Measurements from ENCODE around the gene HIGD2A.

HIGD2A gene

DNA sequence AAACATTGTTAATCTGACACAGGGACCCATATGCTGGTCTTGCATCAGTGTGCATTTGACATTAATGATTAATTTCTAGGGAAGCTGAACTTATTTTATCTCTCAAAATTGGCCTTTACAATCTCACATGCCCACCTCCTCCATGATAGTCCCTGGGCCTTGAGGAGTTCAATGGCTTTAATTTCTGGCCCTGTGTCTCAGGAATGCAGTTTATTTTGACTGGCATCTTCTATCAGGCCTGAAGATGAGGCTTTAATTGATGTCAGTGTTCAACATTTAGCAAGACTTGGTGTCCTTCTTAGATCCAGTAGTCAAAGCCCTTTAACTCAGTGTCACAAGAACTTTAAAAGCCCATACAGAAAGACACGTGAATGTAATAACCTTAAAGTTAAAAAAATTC is 38.3 kb downstream of the HIGD2A start:
- no peak overlapping the region for H3K4me3 ChIP-seq (replicated peaks; ENCODE audit: low read depth, low read length)
- DNase-seq (ENCODE audit: low read depth): no peak
- no peak for TF ChIP-seq CTCF (IDR thresholded peaks at IDR 0.05; ENCODE audit: low read length, missing control alignments)

- peak; percentile 37 for DNase-seq (ENCODE audit: low read depth)
Observed at GRCh38 chr5:176427971-176428370, 39.4 kb downstream of the HIGD2A start.

DNA sequence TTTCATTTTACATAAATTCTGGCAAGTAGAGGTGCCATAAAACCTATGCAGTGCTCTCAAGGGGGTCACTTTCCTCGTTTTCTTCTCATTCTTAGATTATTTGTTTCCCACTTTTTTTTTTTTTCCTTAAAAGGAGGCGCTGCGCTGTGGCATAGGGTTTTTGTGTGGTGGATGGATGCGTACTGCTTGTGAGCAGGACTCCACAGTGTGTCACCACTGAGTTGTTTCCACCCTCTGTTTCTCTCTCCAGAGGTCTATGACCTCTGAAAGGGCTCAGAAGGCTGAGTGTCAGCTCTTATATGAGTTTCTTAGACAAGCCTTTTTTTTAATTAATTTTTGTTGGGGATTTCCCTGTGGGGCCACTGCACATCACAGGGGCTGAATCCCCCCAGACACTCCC is 41.4 kb downstream of the HIGD2A start:
- H3K4me3 ChIP-seq (replicated peaks; ENCODE audit: low read depth, low read length): no peak overlapping the region
- DNase-seq (ENCODE audit: low read depth): no peak
- no peak for TF ChIP-seq CTCF (IDR thresholded peaks at IDR 0.05; ENCODE audit: low read length, missing control alignments)

More at GRCh38 chr5:176427971-176428370, 39.4 kb downstream of the HIGD2A start:
- H3K4me3 ChIP-seq (replicated peaks; ENCODE audit: low read depth, low read length): no peak overlapping the region
- TF ChIP-seq CTCF (IDR thresholded peaks at IDR 0.05; ENCODE audit: low read length, missing control alignments): no peak

DNA sequence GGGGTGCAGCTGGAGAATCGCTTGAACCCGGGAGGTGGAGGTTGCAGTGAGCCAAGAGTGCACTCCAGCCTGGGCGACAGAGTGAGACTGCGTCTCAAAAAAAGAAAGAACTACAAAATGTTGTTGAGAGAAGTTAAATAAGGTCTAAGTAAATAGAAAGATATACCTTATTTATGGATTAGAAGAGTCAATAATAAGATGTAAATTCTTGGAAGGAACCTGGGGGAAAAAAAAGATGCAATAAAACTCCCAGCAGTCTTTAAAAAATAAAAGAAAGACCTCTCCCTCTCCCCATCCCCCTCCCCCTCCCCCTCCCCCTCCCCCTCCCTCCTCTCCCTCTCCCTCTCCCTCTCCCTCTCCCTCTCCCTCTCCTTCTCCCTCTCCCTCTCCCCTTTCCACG is 44.2 kb downstream of the HIGD2A start:
- H3K4me3 ChIP-seq (replicated peaks; ENCODE audit: low read depth, low read length): no peak overlapping the region
- no peak for TF ChIP-seq CTCF (IDR thresholded peaks at IDR 0.05; ENCODE audit: low read length, missing control alignments)
- DNase-seq (ENCODE audit: low read depth): no peak

DNA sequence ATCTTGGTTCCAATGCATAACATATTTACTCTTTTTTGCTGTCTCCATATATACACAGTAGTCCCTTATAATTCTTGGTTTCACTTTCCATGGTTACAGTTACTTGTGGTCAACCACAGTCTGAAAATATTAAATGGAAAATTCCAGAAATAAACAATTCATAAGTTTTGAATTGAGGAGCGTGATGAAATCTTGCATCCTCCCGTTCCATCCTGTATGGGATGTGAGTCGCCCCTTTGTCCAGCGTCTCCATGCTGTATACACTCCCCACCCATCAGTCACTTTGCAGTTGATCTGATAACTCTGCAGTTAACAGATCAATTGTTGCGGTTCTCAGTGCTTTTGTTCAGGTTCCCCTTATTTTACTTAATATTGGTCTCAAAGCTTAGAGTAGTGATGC is 48.1 kb downstream of the HIGD2A start:
- H3K4me3 ChIP-seq (replicated peaks; ENCODE audit: low read depth, low read length): peak overlapping the region; percentile 19
- no peak for TF ChIP-seq CTCF (IDR thresholded peaks at IDR 0.05; ENCODE audit: low read length, missing control alignments)
- peak; percentile 34 for DNase-seq (ENCODE audit: low read depth)

DNA sequence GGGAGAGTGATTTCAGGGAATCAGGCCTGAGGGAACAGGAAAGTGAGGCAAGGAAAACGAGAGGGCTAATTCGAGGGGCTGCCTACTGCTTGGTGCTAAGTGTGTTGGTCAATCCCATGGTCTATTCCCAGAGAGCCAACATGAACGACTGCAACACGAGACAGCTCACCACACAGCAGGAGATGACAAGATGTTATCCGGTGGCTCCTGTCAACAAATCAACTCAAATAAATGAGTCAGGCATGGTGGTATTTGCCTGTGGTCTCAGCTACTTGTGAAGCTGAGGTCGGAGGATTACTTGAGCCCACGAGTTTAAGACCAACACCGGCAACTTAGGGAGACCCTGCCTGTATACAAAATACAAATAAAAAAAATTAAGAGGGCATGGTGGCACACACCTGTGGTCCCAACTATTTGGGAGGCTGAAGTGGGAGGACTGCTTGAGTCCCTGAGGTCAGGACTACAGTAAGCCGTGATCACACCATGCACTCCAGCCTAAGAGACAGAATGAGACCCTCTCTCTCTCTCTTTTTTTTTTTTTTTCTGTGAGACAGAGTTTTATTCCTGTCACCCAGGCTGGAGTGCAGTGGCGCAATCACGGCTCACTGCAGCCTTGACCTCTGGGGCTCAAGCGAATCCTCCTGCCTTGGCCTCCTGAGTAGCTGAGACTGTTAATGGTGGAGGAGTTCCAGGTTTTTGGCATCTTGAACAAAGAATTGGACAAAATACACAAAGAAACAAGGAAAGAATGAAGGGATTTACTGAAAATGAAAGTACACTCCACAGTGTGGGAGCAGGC is 50.6 kb downstream of the HIGD2A start:
- DNase-seq (ENCODE audit: low read depth): peak; percentile 72
- no peak for TF ChIP-seq CTCF (IDR thresholded peaks at IDR 0.05; ENCODE audit: low read length, missing control alignments)
- no peak overlapping the region for H3K4me3 ChIP-seq (replicated peaks; ENCODE audit: low read depth, low read length)
